PC-3 (cell line): Measurements from ENCODE around the gene KRTAP2-4.
"Not testable (repeated sequence)": the region's sequence is repeated elsewhere in the genome, so short reads cannot be mapped to it uniquely, and the experiment has no call there.

ENCODE experiments used
- EZH2 ChIP-seq: fragments of 300-600 bp; sonication (generic); IDR thresholded peaks from one replicate; pipeline ENCODE4 v1.6.1; 2017; ENCODE audit warnings: antibody characterized with exemption, mild to moderate bottlenecking, low read length; ENCODE audit not compliant: unreplicated experiment
- EZH2phosphoT487 ChIP-seq: fragments of 300-600 bp; sonication (generic); IDR thresholded peaks from 2 replicates; pipeline ENCODE4 v1.6.1; 2018; ENCODE audit warnings: mild to moderate bottlenecking, antibody characterized with exemption, low read length, borderline replicate concordance
- TF ChIP-seq, protein P1 (sequence below): fragments of 300-600 bp; sonication (generic); conservative IDR thresholded peaks from 2 replicates; pipeline ENCODE4 v1.5.1; 2017; ENCODE audit warnings: antibody characterized with exemption, low read depth, mild to moderate bottlenecking, low read length

DNA sequence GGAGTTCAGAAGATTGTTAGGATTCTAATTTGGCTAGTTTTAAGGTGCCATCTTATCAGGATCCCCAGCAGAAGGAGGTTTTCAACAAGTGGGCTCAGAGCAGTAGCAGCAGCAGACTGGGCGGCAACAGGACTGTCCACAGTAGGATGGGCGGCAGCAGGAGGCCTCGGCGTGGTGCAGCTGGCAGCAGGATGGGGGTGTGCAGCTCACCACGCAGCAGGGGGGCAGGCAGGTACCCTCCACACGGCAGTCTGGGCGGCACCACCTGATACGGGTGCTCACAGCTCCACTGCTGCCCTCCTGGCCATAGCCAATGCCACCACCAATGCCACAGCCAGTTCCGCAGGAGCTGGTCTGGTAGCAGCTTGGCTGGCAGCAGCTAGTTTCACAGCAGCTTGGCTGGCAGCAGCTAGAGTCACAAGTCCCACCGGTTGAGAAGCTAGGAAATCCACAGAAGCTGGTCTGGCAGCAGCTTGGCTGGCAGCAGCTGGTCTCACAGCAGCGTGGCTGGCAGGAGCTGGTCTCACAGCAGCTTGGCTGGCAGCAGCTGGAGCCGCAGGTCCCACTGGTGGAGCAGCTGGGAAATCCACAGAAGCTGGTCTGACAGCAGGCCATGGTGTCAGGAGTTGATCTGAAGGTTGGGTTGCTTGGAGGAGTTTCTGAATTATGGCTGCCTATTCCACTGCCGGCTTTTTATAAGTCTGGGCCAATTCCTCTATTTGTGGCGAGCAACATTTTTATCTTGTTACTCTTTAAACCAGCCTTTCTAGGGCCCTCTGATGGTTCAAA is 24.7 kb downstream of the KRTAP2-4 start, which contains the start of gene KRTAP1-1:
- TF ChIP-seq, protein P1, sequence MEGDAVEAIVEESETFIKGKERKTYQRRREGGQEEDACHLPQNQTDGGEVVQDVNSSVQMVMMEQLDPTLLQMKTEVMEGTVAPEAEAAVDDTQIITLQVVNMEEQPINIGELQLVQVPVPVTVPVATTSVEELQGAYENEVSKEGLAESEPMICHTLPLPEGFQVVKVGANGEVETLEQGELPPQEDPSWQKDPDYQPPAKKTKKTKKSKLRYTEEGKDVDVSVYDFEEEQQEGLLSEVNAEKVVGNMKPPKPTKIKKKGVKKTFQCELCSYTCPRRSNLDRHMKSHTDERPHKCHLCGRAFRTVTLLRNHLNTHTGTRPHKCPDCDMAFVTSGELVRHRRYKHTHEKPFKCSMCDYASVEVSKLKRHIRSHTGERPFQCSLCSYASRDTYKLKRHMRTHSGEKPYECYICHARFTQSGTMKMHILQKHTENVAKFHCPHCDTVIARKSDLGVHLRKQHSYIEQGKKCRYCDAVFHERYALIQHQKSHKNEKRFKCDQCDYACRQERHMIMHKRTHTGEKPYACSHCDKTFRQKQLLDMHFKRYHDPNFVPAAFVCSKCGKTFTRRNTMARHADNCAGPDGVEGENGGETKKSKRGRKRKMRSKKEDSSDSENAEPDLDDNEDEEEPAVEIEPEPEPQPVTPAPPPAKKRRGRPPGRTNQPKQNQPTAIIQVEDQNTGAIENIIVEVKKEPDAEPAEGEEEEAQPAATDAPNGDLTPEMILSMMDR: not testable (repeated sequence)
- not testable (repeated sequence) for TF ChIP-seq EZH2, EZH2phosphoT487
